ENCODE data around the gene PPP2R3A.
"Not testable (repeated sequence)": the region's sequence is repeated elsewhere in the genome, so short reads cannot be mapped to it uniquely, and the experiment has no call there.

PPP2R3A gene

GRCh38 chr3:136023264-136023978 is 57.9 kb downstream of the PPP2R3A start:
- DNase-seq (ENCODE audit: low read depth, low spot score) = no peak

GRCh38 chr3:136036306-136036705 is 70.8 kb downstream of the PPP2R3A start:
- DNase-seq (ENCODE audit: low read depth, low spot score) = no peak

DNA sequence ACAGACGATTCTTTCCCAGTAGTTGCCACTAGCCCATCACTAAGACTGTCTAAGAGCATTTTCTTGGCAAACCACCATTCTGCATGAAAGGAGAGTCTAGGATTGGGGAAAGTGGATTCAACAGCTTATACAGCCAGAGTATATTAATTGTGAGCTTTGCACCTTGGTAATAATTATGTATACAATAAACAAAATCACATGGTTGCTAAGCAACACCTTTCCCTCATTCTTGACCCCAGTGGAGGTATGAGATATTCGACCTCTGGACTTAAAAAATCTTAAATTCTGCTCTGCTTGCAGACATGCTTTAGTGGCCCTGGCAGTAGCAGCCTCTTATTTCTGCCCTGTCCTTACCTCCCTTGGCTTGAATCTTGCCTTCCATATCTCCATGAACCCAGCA is 73.1 kb downstream of the PPP2R3A start:
- DNase-seq (ENCODE audit: low read depth, low spot score) = no peak

- DNase-seq (ENCODE audit: low read depth, low spot score) = no peak
Measured at GRCh38 chr3:136042608-136043221, 77.2 kb downstream of the PPP2R3A start.

DNA sequence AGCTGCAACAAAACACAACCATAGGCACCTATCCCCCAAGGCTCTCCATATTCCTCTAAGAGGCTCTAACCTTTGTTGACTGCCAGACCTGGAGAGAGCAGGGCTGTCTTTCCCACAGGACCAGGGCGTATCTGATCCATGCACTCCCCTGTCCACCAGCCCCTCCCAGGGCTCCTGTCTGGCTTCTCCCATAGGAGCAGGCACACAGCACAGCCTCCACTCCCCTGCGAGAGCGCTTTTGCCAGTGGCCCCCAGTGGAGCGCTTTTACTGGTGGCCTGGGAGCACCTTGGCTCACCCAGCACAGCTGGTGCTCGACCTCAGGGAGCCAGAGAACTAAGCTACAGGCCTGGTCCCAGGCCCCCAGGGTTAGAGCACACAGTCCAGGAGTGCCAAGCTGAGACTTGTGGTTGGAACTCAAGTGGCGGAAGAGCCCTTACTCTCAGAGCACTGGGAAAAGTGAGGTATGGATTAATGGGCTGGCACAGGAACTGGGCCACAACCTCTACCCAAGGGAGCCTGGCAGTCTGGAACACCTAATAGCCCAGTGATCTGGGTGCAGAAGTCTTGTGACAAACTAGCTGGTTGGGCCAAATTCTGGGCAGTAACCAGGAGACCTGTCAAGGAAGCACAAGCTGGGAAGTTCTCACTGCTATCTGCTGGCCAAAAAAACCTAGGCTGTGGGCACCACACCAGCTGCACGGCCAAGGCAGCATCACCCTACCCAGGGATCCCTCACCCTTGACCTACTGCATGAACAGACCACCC is 79.6 kb downstream of the PPP2R3A start:
- no peak for DNase-seq (ENCODE audit: low read depth, low spot score)

DNA sequence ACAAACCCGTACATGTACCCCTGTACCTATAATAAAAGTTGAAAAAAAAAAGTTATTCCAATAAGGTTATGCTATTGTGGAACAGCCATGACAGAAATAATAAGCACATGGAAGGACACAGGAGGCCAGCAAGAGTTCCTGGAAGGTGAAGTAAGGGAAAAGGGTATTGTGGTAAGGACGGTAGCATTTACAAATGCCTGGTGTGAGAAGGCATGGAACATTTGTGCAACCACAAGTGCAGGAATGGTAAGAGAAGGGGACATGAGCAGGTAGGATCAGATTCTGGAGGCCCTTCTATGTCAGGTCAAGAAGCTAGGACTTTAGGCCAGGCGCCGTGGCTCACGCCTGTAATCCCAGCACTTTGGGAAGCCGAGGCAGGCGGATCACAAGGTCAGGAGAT is 82.5 kb downstream of the PPP2R3A start:
- no peak for DNase-seq (ENCODE audit: low read depth, low spot score)

GRCh38 chr3:136050250-136050649 is 84.7 kb downstream of the PPP2R3A start:
- DNase-seq (ENCODE audit: low read depth, low spot score) = no peak

DNA sequence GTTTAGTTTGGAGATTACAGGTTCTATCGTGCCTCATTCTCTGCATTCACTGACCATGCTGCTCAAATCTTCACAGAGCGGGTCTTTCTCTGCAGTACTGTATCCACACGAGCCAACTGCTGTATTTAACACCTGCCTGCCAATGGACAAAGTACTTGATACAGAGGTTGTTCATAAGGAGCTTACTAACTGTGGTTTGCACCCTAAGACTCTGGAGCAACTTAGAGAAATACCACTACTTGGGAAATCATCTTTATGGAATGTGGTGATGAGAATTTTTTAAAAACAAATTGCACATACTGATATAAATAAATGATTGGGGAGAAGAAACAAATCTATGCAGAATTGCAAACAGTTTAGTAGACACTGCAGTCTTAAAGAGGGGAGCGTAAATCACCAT is 90.0 kb downstream of the PPP2R3A start:
- no peak for DNase-seq (ENCODE audit: low read depth, low spot score)

DNA sequence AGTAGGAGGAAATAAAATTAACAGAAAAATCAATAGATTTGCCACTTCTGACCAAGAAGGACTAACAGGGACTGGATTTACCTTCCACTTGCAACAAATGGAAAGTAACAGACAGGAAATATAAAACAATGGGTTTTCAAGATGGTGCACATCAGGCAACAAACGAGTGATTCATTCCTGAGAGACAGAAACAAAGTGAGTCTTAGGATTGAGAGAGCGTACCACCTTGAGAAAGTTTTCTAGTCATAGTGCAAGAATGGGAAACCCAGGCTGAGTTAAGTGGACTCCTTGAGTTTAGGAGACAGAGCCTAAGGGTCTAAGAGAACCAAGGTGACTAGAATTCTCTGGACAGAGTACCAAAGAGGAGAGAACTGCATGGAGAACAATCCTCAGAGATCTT is 101.7 kb downstream of the PPP2R3A start:
- no peak for DNase-seq (ENCODE audit: low read depth, low spot score)

DNA sequence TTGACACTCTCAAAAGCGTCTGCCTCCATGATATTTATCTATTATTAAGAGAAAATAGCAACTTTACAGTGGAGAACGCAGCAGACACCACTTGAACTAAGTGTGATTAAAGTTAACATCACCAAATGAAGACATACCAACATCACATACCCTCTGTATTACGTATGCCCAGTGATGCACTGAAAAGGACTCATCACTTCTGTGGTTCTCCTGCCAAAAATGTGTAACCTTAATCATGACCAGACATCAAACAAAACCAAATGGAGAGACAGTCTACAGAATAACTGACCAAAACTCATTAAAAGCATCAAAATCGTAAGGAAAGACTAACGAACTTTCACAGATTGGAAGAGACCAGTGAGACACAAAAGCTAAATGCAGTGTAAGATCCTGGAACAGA is 103.2 kb downstream of the PPP2R3A start:
- DNase-seq (ENCODE audit: low read depth, low spot score) = no peak

DNA sequence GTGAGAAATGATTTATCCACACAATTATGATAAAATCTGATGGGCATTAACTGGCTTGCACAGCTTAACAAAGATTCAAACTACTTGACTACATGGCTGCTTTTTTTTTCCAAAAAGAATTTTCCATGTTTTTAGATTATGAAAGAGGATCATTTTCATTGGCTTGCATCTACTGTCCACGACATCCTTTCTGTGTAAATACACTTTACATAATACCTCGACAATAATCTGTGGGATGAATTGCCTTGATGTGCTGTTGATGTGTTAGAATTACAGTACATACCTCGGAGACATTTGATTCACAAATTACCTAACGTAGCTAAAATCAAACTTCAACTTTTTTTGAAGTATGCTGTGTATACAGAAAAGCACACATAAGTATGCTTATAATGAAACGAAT is 104.4 kb downstream of the PPP2R3A start:
- DNase-seq (ENCODE audit: low read depth, low spot score) = no peak

GRCh38 chr3:136070334-136070733 is 104.8 kb downstream of the PPP2R3A start:
- no peak for DNase-seq (ENCODE audit: low read depth, low spot score)

- no peak for DNase-seq (ENCODE audit: low read depth, low spot score)
Measured at GRCh38 chr3:136070953-136071949, 105.7 kb downstream of the PPP2R3A start.

DNA sequence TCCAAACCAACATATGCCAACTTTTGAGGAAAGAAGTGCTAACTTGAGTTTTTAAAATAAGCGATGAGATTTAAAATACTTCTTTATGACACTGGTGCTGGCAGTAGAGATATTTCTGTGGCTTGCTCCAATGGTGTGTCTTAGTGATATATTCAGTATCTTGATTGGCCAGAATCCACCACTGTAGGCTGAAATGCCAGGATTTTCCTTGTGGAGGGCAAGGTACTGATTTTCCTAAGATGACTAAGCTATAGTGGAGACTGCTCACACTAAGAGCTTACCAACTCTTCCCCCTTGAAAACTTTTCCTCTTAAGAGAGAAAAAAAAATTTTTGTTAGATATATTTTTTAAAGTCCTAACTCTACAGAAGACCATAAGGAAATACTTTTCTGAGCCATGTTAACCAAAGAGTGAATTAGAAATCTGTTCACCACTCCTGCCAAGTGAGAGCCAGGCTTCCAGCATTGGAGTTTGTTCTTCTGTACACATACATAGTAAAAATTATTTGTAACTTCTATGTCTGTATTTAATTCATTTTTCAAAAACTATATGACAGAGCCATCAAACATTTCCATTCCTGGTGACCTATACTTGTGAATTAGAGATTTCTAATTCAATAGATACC is 109.1 kb downstream of the PPP2R3A start:
- no peak for DNase-seq (ENCODE audit: low read depth, low spot score)

- peak; percentile 49 for DNase-seq (ENCODE audit: low read depth, low spot score)
Measured at GRCh38 chr3:136075218-136075808, 109.8 kb downstream of the PPP2R3A start.

DNA sequence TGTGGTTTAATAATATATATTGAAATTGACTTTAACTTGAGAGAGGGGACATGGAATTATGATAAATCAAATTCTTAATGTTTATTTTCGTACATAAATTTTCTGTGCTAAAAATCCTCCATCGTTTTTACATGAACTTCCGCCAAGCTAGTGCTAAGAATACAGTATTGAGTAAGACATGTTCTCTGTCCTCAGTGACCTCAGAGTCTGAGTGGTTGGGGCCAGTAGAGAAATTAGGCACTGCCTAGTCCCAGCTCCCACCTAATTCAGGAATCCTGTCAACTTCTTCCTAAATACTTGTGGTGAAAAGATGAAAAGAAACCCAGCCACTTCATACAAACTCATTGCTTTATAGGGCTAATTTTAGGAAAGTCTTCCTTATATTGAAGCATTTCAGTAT is 110.3 kb downstream of the PPP2R3A start:
- no peak for DNase-seq (ENCODE audit: low read depth, low spot score)

DNA sequence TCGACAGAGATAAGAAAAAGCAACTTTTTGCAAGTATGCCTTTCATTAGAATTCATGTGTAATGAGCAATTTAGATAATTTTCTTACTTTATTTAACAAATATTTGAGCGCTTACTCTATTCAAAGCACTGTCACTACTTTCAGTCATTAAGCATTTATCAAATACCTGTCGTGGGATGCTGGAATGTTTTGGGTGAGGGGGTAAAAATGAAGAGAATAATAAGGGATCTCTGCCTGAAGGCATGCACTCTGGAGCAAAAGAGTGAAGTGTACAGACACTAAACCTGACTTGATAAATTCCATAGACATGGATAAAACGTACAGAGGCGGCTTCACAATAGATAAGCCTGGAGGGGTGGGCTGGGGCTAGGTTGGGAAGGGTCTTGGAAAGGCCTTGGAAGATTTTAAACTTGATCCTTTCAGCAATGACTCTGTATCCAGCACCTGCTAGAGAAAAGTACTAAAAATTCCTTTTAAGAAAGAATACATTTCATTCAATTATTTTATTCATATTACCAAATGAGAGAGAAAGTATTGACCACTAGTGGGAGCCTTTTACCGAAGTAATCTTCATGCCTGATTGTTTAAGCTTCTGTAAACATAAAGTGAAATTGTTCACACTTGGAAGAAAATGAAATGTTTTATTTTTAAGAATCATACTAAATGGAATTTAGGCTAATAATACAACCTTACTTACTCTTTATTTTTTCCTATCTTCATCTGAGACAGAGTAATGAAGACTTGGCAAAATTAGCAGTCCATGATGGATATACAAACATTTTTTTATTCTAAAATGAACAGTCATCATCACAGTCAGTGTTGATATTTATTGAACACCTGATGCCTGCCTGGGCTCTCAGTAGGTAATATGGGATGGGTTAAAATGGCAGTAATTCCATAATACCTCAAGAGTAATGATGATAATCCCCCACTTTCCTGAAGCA is 113.2 kb downstream of the PPP2R3A start:
- DNase-seq (ENCODE audit: low read depth, low spot score) = no peak

- DNase-seq (ENCODE audit: low read depth, low spot score) = not testable (repeated sequence)
Measured at GRCh38 chr3:136083641-136084382, 118.3 kb downstream of the PPP2R3A start.

GRCh38 chr3:136085067-136085466 is 119.5 kb downstream of the PPP2R3A start:
- DNase-seq (ENCODE audit: low read depth, low spot score) = not testable (repeated sequence)
